NCI-H524 (cell line): ENCODE measurements around the gene SAMD8.

ENCODE experiments used
- DNase-seq, 2 experiments: peaks; one replicate each; lab custom pipeline; 2025; lab: John Stamatoyannopoulos, UW

The SAMD8 gene

DNA sequence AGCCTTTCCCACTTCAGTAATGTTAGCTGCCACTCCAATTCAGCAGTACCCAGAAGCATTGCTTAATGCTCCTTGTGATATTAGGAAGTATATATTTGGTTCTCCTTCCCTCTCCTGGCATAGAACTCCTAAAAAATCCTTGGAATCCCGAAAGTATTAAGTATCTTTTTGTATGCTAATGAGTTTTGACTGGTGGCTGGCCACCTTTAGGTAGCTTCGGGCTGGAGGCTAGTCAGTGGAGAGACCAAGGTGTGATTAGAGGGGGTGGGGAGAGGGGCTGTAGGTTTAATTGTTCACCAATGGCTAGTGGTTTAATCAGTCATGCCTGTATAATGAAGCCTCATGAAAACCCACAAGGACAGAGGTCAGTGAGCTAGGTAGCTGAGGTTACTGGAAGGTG is 112.1 kb downstream of the SAMD8 start:
- no peak for DNase-seq

- DNase-seq: no peak
Measured at GRCh38 chr10:75226095-75226494, 114.6 kb downstream of the SAMD8 start.

DNA sequence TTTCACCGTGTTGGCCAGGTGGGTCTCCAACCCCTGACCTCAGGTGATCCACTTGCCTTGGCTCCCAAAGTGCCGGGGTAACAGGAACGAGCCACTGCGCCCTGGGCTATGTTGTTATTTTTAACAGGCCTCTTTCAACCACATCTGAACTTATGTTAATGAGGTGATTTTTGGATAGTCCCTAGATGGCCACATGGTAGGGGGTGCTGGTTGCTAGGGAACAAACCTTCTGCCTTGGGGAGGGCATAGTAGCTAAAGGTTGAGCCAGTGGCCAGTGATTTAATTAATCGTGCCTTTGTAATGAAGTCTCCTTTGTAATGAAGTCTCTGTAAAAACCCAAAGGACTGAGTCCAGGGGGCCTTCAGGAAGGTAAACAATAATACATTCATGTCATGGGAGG is 115.2 kb downstream of the SAMD8 start:
- no peak for DNase-seq

- no peak for DNase-seq
Measured at GRCh38 chr10:75228278-75228677, 116.8 kb downstream of the SAMD8 start.

DNA sequence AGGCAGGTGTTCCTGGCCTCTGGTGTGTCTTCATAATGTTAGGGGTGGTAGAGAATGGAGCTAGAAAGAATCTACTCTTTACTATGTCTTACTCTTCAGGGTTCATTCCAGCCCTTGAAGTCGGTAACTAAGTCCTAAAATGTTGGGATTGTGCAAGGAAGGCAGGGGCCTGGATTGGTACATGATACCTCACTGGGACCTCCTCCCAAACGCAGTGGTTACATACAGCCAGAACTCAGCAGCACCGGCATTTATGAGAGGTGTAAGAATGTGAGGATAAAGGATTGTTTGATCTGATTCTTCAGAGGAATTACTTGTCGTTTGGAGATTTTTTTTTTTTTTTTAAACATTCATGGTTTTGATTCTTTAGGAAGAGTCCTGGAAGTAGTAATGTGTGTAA is 117.4 kb downstream of the SAMD8 start:
- DNase-seq: no peak

- no peak for DNase-seq
Measured at GRCh38 chr10:75229971-75230370, 118.5 kb downstream of the SAMD8 start.

DNA sequence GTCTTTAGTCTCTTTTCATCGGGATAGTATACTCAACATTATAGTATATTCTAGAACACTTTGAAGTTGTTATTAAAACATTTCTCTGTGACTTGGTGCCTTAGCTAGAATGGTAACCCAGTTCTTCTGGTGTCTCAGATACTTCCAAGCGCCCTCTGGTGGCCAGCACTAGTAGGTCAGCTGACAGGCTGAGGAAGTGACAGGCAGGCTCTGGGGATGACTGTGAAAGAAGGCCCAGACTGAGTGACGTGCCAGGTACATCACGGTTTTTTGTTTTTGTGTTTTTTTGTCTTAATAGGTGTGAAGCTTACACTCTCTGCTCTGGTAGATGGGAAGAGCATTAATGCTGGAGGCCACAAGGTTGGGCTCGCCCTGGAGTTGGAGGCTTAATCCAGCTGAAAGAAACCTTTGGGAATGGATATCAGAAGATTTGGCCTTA is 119.2 kb downstream of the SAMD8 start:
- DNase-seq: peak in 1 of 2 experiments; percentile 49
